Peyer's patch (tissue), 4 donors: ENCODE results near the gene CATSPERE.

Experiments used
- POLR2A ChIP-seq, 2 donors: fragments of 450-650 bp; IDR thresholded peaks; one replicate each; pipeline ENCODE4 v1.5.1; 2017; ENCODE audit warnings: antibody characterized with exemption in 2 of 2, mild to moderate bottlenecking in 2 of 2, moderate library complexity in 2 of 2
- TF ChIP-seq, protein P1 (sequence below), 6 experiments: fragments of 450-650 bp in 4 of 6; fragments of 200-600 bp in 2 of 6; sonication (generic) in 1 of 6; IDR thresholded peaks; one replicate each; pipeline ENCODE4 v1.5.1; 2017 to 2019; ENCODE audit warnings: antibody characterized with exemption in 6 of 6, mild to moderate bottlenecking in 3 of 6, moderate library complexity in 1 of 6

DNA sequence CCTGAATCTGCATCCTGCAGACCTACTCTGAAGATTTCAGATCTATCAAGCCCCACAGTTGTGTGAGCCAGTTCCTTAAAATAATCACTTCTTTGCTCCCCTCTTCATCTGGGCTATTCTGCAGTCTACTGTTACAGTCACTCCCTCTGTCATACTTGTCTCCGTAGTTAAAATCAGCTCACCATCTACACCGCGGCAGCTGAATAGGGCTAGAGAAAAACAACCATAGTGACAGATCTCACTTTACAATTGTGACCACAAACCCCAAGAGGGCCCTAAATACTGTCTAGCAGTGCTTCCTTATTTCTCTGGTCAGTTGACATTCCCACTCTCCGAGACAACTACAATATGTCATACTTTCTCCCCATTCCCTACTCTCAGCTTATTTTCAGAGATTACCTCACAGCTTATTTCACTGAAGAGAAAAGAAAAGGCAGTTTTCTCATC is 204.7 kb downstream of the CATSPERE start:
- TF ChIP-seq, protein P1, sequence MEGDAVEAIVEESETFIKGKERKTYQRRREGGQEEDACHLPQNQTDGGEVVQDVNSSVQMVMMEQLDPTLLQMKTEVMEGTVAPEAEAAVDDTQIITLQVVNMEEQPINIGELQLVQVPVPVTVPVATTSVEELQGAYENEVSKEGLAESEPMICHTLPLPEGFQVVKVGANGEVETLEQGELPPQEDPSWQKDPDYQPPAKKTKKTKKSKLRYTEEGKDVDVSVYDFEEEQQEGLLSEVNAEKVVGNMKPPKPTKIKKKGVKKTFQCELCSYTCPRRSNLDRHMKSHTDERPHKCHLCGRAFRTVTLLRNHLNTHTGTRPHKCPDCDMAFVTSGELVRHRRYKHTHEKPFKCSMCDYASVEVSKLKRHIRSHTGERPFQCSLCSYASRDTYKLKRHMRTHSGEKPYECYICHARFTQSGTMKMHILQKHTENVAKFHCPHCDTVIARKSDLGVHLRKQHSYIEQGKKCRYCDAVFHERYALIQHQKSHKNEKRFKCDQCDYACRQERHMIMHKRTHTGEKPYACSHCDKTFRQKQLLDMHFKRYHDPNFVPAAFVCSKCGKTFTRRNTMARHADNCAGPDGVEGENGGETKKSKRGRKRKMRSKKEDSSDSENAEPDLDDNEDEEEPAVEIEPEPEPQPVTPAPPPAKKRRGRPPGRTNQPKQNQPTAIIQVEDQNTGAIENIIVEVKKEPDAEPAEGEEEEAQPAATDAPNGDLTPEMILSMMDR (IDR thresholded peaks at IDR 0.05) = no peak
- no peak for TF ChIP-seq POLR2A (IDR thresholded peaks at IDR 0.05)
